HepG2 (cell line): Measurements from ENCODE around the gene OR7G2. TPM values are rescaled to one million over a fixed set of nuclear protein-coding genes. Genes with fewer than 3 reads are reported as not detected.

Source experiments
- GMEB1 ChIP-seq: sonication (generic); formaldehyde crosslinking; IDR thresholded peaks from 2 replicates; pipeline ENCODE4 v1.5.1; 2020; ENCODE audit warnings: missing genetic modification reagents, mild to moderate bottlenecking, borderline replicate concordance
- ZBTB40 ChIP-seq, 2 experiments: fragments of 450-650 bp in 1 of 2; sonication (generic) in 1 of 2; formaldehyde crosslinking in 1 of 2; IDR thresholded peaks; 2 replicates each; pipeline versions ENCODE4 v1.6.1 to v1.8.0; 2016 to 2022; ENCODE audit warnings: antibody characterized with exemption in 1 of 2, mild to moderate bottlenecking in 1 of 2, missing genetic modification reagents in 1 of 2
- ZNF225 ChIP-seq: sonication (generic); formaldehyde crosslinking; IDR thresholded peaks from 2 replicates; pipeline ENCODE4 v1.4.0; 2020; ENCODE audit warnings: mild to moderate bottlenecking, missing genetic modification reagents
- ZNF709 ChIP-seq: sonication (generic); formaldehyde crosslinking; IDR thresholded peaks from 2 replicates; pipeline ENCODE4 v1.5.0; 2020; ENCODE audit warnings: mild to moderate bottlenecking, missing genetic modification reagents
- ZNF780A ChIP-seq: sonication (generic); formaldehyde crosslinking; IDR thresholded peaks from 2 replicates; pipeline ENCODE4 v1.8.0; 2022; ENCODE audit warnings: mild to moderate bottlenecking, missing genetic modification reagents, moderate library complexity
- polyA plus RNA-seq, 8 experiments: library from polyadenylated mRNA; depleted of rRNA in 3 of 8; stranded (reverse) in 7 of 8; unstranded in 1 of 8; fragments of >200 nt; fragmentation: Illumina TruSeq in 4 of 8; extraction: Trizol in 4 of 8; gene quantifications; 2 replicates each; pipeline versions ENCODE4 v1.2.1 to v1.2.3, GENCODE V29; 2011 to 2016; ENCODE audit warnings: low read depth in 4 of 8, missing spikeins in 1 of 8, mixed read lengths in 1 of 8; ENCODE audit not compliant: insufficient read depth in 1 of 8
- total RNA-seq, 5 experiments: library from RNA; depleted of rRNA; stranded (reverse); fragments of >200 nt; fragmentation: Illumina TruSeq; extraction: Trizol; gene quantifications; 2 replicates each; pipeline ENCODE4 v1.2.3, GENCODE V29; 2016; ENCODE audit warnings: low read depth in 1 of 5
- TF ChIP-seq, protein P1 (sequence below), 2 experiments: IDR thresholded peaks; 2 replicates each; pipeline ENCODE4 v1.6.1; 2011 to 2012; ENCODE audit warnings: low read length in 2 of 2, borderline replicate concordance in 1 of 2, low read depth in 1 of 2, mild to moderate bottlenecking in 1 of 2, moderate library complexity in 1 of 2
- TF ChIP-seq, protein P2 (sequence below): sonication (generic); formaldehyde crosslinking; IDR thresholded peaks from 2 replicates; pipeline ENCODE4 v1.5.1; 2020; ENCODE audit warnings: mild to moderate bottlenecking, missing genetic modification reagents, moderate library complexity

Gene OR7G2
- total and polyA plus RNA-seq, 2 of the 13 experiments (the other 11 are each of a cell fraction or from before 2014, with no cell fraction given): not detected

DNA sequence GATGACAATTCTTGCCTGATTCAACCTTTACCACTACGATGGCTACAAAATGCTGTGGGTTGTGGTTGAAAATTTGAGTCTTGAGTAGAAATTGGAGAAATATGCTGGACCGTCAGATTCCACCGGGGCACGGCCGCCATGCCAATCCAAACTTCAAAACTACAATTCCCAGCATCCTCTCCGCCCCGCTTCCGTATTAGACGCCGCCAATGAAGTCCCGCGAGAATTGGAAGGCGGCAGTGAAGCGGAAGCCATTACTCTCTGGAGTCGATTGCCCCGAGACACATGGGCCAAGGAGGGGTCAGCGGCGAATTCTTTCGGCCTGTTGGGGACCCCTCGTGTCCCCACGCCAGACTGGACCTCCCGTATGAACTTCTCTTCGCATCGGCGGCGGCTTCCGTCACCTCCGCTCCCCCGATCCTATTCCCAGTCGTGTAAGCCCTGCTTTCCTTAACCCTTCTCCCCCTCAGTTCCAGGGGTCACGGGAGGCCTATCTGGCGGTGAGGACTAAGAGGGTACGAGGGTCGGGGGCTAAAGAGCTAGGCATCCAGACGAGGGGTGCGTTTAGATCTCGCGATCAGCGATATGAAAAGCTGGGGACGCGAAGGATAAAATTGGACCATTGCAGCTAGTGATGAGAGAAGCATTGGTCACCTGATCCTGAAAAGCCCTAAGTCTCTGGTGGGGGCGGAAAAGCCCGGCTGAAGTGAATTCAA, 33.0 kb upstream of the OR7G2 start, which contains the start of gene ZNF317 (continued):
- no peak for TF ChIP-seq ZBTB40 (IDR thresholded peaks at IDR 0.05)
- TF ChIP-seq ZBTB40 (CRISPR knock-in tag; IDR thresholded peaks at IDR 0.05): 0 out of 2 replicates have a peak, but pooled peaks have one; percentile 23
- TF ChIP-seq ZNF709 (CRISPR knock-in tag): peak; percentile 77; the same call in 1 of the 2 replicates
- TF ChIP-seq, protein P1, sequence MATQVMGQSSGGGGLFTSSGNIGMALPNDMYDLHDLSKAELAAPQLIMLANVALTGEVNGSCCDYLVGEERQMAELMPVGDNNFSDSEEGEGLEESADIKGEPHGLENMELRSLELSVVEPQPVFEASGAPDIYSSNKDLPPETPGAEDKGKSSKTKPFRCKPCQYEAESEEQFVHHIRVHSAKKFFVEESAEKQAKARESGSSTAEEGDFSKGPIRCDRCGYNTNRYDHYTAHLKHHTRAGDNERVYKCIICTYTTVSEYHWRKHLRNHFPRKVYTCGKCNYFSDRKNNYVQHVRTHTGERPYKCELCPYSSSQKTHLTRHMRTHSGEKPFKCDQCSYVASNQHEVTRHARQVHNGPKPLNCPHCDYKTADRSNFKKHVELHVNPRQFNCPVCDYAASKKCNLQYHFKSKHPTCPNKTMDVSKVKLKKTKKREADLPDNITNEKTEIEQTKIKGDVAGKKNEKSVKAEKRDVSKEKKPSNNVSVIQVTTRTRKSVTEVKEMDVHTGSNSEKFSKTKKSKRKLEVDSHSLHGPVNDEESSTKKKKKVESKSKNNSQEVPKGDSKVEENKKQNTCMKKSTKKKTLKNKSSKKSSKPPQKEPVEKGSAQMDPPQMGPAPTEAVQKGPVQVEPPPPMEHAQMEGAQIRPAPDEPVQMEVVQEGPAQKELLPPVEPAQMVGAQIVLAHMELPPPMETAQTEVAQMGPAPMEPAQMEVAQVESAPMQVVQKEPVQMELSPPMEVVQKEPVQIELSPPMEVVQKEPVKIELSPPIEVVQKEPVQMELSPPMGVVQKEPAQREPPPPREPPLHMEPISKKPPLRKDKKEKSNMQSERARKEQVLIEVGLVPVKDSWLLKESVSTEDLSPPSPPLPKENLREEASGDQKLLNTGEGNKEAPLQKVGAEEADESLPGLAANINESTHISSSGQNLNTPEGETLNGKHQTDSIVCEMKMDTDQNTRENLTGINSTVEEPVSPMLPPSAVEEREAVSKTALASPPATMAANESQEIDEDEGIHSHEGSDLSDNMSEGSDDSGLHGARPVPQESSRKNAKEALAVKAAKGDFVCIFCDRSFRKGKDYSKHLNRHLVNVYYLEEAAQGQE (IDR thresholded peaks at IDR 0.05; ENCODE audit: borderline replicate concordance in 1 of 2, low read depth in 1 of 2, low read length in 2 of 2): no peak
- TF ChIP-seq ZNF225 (CRISPR knock-in tag): peak; percentile 63; the same call in 1 of the 2 replicates
- no peak for TF ChIP-seq ZNF780A (CRISPR knock-in tag)
- TF ChIP-seq, protein P2, sequence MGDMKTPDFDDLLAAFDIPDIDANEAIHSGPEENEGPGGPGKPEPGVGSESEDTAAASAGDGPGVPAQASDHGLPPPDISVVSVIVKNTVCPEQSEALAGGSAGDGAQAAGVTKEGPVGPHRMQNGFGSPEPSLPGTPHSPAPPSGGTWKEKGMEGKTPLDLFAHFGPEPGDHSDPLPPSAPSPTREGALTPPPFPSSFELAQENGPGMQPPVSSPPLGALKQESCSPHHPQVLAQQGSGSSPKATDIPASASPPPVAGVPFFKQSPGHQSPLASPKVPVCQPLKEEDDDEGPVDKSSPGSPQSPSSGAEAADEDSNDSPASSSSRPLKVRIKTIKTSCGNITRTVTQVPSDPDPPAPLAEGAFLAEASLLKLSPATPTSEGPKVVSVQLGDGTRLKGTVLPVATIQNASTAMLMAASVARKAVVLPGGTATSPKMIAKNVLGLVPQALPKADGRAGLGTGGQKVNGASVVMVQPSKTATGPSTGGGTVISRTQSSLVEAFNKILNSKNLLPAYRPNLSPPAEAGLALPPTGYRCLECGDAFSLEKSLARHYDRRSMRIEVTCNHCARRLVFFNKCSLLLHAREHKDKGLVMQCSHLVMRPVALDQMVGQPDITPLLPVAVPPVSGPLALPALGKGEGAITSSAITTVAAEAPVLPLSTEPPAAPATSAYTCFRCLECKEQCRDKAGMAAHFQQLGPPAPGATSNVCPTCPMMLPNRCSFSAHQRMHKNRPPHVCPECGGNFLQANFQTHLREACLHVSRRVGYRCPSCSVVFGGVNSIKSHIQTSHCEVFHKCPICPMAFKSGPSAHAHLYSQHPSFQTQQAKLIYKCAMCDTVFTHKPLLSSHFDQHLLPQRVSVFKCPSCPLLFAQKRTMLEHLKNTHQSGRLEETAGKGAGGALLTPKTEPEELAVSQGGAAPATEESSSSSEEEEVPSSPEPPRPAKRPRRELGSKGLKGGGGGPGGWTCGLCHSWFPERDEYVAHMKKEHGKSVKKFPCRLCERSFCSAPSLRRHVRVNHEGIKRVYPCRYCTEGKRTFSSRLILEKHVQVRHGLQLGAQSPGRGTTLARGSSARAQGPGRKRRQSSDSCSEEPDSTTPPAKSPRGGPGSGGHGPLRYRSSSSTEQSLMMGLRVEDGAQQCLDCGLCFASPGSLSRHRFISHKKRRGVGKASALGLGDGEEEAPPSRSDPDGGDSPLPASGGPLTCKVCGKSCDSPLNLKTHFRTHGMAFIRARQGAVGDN (CRISPR knock-in tag): peak; percentile 85
- TF ChIP-seq GMEB1 (CRISPR knock-in tag): peak; percentile 94
